Posterior vena cava (tissue), 2 donors: Measurements from ENCODE around the gene C5orf24. TPM values are rescaled to one million over a fixed set of nuclear protein-coding genes. Genes with fewer than 3 reads are reported as not detected.
A peak's percentile ranks its signal among the peaks of the same experiment; 100 is the strongest.
"Not testable (repeated sequence)": the region's sequence is repeated elsewhere in the genome, so short reads cannot be mapped to it uniquely, and the experiment has no call there.

Source experiments
- DNase-seq: peaks from one replicate; pipeline ENCODE4 v3.0.0-alpha.2; 2020; ENCODE audit warnings: low spot score
- intact Hi-C, 2 donors: fragments of 100-400 bp; cut with DNase I; formaldehyde crosslinking; loops; one replicate each; pipeline versions ENCODE4 v1.14.1 to v1.14.2; 2022 to 2023
- long read RNA-seq, 2 donors: library from polyadenylated mRNA; unstranded; transcript quantifications; one replicate each; pipeline ENCODE4 v2.0.0, GENCODE V29; 2020 to 2021
- total RNA-seq, 2 donors: library from RNA; stranded (reverse); fragmentation: NEBNext Ultra II Directional; extraction: Animal tissue kit (Norgen Biotek cat#: 25700); gene quantifications; one replicate each; pipeline ENCODE4 v1.2.1, GENCODE V29; 2021
- donor health status: DM: yes; HTN: yes; CAD: no.
- donor health status: DM: yes; HTN: yes; CAD: no.

C5orf24 gene
- total RNA-seq, result 10 to 100 TPM; 53.1 to 58.7 TPM
- long read RNA-seq, donor 1, full-length matches to known transcripts, result 7 of 15 reads
- long read RNA-seq, donor 1, partial matches to known transcripts, result 0 of 15 reads
- long read RNA-seq, donor 1, other reads (novel, unspliced or antisense), result 8 of 15 reads
- long read RNA-seq, donor 2, full-length matches to known transcripts, result 23 of 32 reads
- long read RNA-seq, donor 2, partial matches to known transcripts, result 8 of 32 reads
- long read RNA-seq, donor 2, other reads (novel, unspliced or antisense), result 1 of 32 reads

- intact Hi-C loops, result loop anchor here in 1 of 2 donors (10.0 kb wide), 1 partner anchor 1199 kb away; no protein-coding TSS in a partner anchor
- DNase-seq, result peak; percentile 99
Observed at GRCh38 chr5:134845852-134846640, at the start of gene C5orf24. Gene C5orf24, plus strand, starts transcription at chr5:134845968. Its CDS starts 8,933 bp downstream, at chr5:134854901.

GRCh38 chr5:134798468-134798867 lies 47.3 kb upstream of the C5orf24 start:
- intact Hi-C loops, result no loop called here
- no peak for DNase-seq

- DNase-seq, result no peak
- intact Hi-C loops, result no loop called here
Observed at GRCh38 chr5:134803821-134804220, 41.9 kb upstream of the C5orf24 start.

- no peak for DNase-seq
- intact Hi-C loops, result no loop called here
Observed at GRCh38 chr5:134813407-134813806, 32.4 kb upstream of the C5orf24 start.

GRCh38 chr5:134813827-134814226 lies 31.9 kb upstream of the C5orf24 start:
- intact Hi-C loops, result no loop called here
- no peak for DNase-seq

GRCh38 chr5:134817006-134817405 lies 28.8 kb upstream of the C5orf24 start:
- DNase-seq, result no peak
- intact Hi-C loops, result no loop called here

GRCh38 chr5:134818776-134819175 lies 27.0 kb upstream of the C5orf24 start:
- intact Hi-C loops, result no loop called here
- DNase-seq, result no peak

GRCh38 chr5:134819407-134819963 lies 26.3 kb upstream of the C5orf24 start:
- no peak for DNase-seq
- intact Hi-C loops, result no loop called here

- intact Hi-C loops, result no loop called here
- DNase-seq, result no peak
Observed at GRCh38 chr5:134821841-134822240, 23.9 kb upstream of the C5orf24 start.

- intact Hi-C loops, result no loop called here
- no peak for DNase-seq
Observed at GRCh38 chr5:134824681-134825080, 21.1 kb upstream of the C5orf24 start.

- no peak for DNase-seq
- intact Hi-C loops, result no loop called here
Observed at GRCh38 chr5:134825212-134825611, 20.6 kb upstream of the C5orf24 start.

- intact Hi-C loops, result no loop called here
- DNase-seq, result no peak
Observed at GRCh38 chr5:134833340-134834032, 12.3 kb upstream of the C5orf24 start.

- intact Hi-C loops, result no loop called here
- no peak for DNase-seq
Observed at GRCh38 chr5:134835623-134836022, 10.1 kb upstream of the C5orf24 start.

- DNase-seq, result no peak
- intact Hi-C loops, result no loop called here
Observed at GRCh38 chr5:134837530-134838181, 8.1 kb upstream of the C5orf24 start.

- DNase-seq, intact Hi-C loops: not testable (repeated sequence)
Observed at GRCh38 chr5:134838361-134838760, 7.4 kb upstream of the C5orf24 start.

GRCh38 chr5:134840811-134841210 lies 5.0 kb upstream of the C5orf24 start:
- intact Hi-C loops, result loop anchor here in 1 of 2 donors (10.0 kb wide), 1 partner anchor 1204 kb away; no protein-coding TSS in a partner anchor
- no peak for DNase-seq

- no peak for DNase-seq
- intact Hi-C loops, result loop anchor here in 1 of 2 donors (10.0 kb wide), 1 partner anchor 1201 kb away; no protein-coding TSS in a partner anchor
Observed at GRCh38 chr5:134844252-134844651, 1.5 kb upstream of the C5orf24 start.

GRCh38 chr5:134845335-134845851 lies 375 bp upstream of the C5orf24 start:
- DNase-seq, result no peak
- intact Hi-C loops, result loop anchor here in 1 of 2 donors (10.0 kb wide), 1 partner anchor 1199 kb away; no protein-coding TSS in a partner anchor

- no peak for DNase-seq
- intact Hi-C loops, result loop anchor here in 1 of 2 donors (10.0 kb wide), 1 partner anchor 1198 kb away; no protein-coding TSS in a partner anchor
Observed at GRCh38 chr5:134846641-134846960, 833 bp downstream of the C5orf24 start.
